K562 (cell line): ENCODE data around the gene TOX3. TPM values are rescaled to one million over a fixed set of nuclear protein-coding genes. Genes with fewer than 3 reads are reported as not detected.

Source experiments
- ATAC-seq: fragments of 200-7000 bp; cut with Tn5 transposase; 3 replicates; pipeline ENCODE4 v1.9.1; 2020; ENCODE audit warnings: moderate library complexity
- BruUV-seq: library from RNA; stranded (reverse); fragments of 400-500 nt; replicated peaks from 2 replicates; lab custom pipeline; 2021; lab: Mats Ljungman, UMichigan
- CTCF ChIA-PET: fragments of 300-600 bp; formaldehyde crosslinking; extraction: SDS; loops from one replicate; lab custom pipeline; 2021; ENCODE audit warnings: low intra/inter-chr PET ratio; lab: Yijun Ruan, JAX
- POLR2A ChIA-PET: fragments of 300-600, 350-650 bp; sonication (Branson Sonifier 250); formaldehyde crosslinking; extraction: SDS; loops from one replicate; lab custom pipeline; 2021; ENCODE audit warnings: antibody characterized with exemption, inconsistent platforms; lab: Yijun Ruan, JAX
- DNase-seq, 4 experiments: peaks; one replicate each; pipeline versions ENCODE4 v3.0.0 to v3.0.0-alpha.2; 2011 to 2018; ENCODE audit warnings: low spot score in 3 of 4, mixed read lengths in 3 of 4; ENCODE audit errors: extremely low read depth in 1 of 4
- FAIRE-seq: peaks from 2 replicates; lab custom pipeline; 2011; peaks lifted over from hg19 to GRCh38; lab: Jason Lieb, UNC
- H2AFZ ChIP-seq: 2 replicates; pipeline ENCODE4 v1.6.0; 2011; ENCODE audit warnings: low read depth, low read length, control low read depth, inconsistent platforms
- H3K27ac ChIP-seq: fragments of 200-600 bp; 3 replicates; pipeline ENCODE4 v1.8.0; 2011; ENCODE audit warnings: low read depth, mild to moderate bottlenecking, control low read depth, inconsistent platforms, low read length, moderate library complexity, mixed read lengths; ENCODE audit errors: extremely low read depth
- H3K27me3 ChIP-seq, 2 experiments: fragments of 300-600 bp in 1 of 2; 2 replicates in 1 of 2; 3 replicates in 1 of 2; pipeline versions ENCODE4 v1.6.0 to v1.8.0; 2011; ENCODE audit warnings: inconsistent platforms in 2 of 2, low read length in 2 of 2, mild to moderate bottlenecking in 1 of 2, mixed read lengths in 1 of 2, moderate library complexity in 1 of 2; ENCODE audit not compliant: control insufficient read depth in 2 of 2, insufficient read depth in 2 of 2
- H3K36me3 ChIP-seq: fragments of 300-600 bp; 3 replicates; pipeline ENCODE4 v1.8.0; 2011; ENCODE audit warnings: mild to moderate bottlenecking, low read length, inconsistent platforms; ENCODE audit not compliant: control insufficient read depth, insufficient read depth
- H3K4me1 ChIP-seq, 2 experiments: fragments of 200-600 bp in 1 of 2; replicated peaks in 1 of 2; 2 replicates in 1 of 2; 3 replicates in 1 of 2; pipeline versions ENCODE4 v1.5.1 to v1.8.0; 2011; ENCODE audit warnings: inconsistent platforms in 2 of 2, low read length in 2 of 2, mild to moderate bottlenecking in 1 of 2, mixed read lengths in 1 of 2, moderate library complexity in 1 of 2; ENCODE audit not compliant: control insufficient read depth in 2 of 2, insufficient read depth in 2 of 2
- H3K4me2 ChIP-seq: 2 replicates; pipeline ENCODE4 v1.6.1; 2011; ENCODE audit warnings: low read length, control low read depth, inconsistent platforms, mixed read lengths; ENCODE audit not compliant: insufficient read depth
- H3K4me3 ChIP-seq: fragments of 200-600 bp; sonication (generic), shearing (Covaris generic); 2 replicates; pipeline ENCODE4 v1.5.1; 2016; ENCODE audit warnings: control low read depth, inconsistent platforms
- H3K79me2 ChIP-seq: fragments of 200-600 bp; 3 replicates; pipeline ENCODE4 v1.8.0; 2011; ENCODE audit warnings: low read length, inconsistent platforms; ENCODE audit not compliant: control insufficient read depth, insufficient read depth
- H3K9ac ChIP-seq, 2 experiments: 2 replicates each; pipeline versions ENCODE4 v1.6.0 to v1.6.1; 2011; ENCODE audit warnings: low read depth in 2 of 2, low read length in 2 of 2, control low read depth in 1 of 2, inconsistent platforms in 1 of 2, mild to moderate bottlenecking in 1 of 2, mixed read lengths in 1 of 2; ENCODE audit not compliant: insufficient read depth in 1 of 2
- H3K9me1 ChIP-seq: one replicate; pipeline ENCODE4 v1.6.0; 2011; ENCODE audit warnings: inconsistent platforms, mild to moderate bottlenecking, low read length, moderate library complexity; ENCODE audit not compliant: control insufficient read depth, insufficient read depth
- H3K9me3 ChIP-seq: replicated peaks from 2 replicates; pipeline ENCODE4 v1.5.1; 2011; ENCODE audit warnings: low read depth, low read length, inconsistent platforms; ENCODE audit not compliant: control insufficient read depth, insufficient read depth
- H4K20me1 ChIP-seq: replicated peaks from 2 replicates; pipeline ENCODE4 v1.6.1; 2011; ENCODE audit warnings: low read length, inconsistent platforms, mixed read lengths; ENCODE audit not compliant: control insufficient read depth, insufficient read depth
- ARID3A ChIP-seq: IDR thresholded peaks from 2 replicates; pipeline ENCODE4 v1.6.1; 2012; ENCODE audit warnings: low read depth, low read length, improper control_type of control experiment, borderline replicate concordance
- ETS1 ChIP-seq: conservative IDR thresholded peaks from 2 replicates; pipeline ENCODE4 v1.6.1; 2011; ENCODE audit warnings: low read depth, mild to moderate bottlenecking, low read length; ENCODE audit not compliant: control insufficient read depth
- PCBP2 ChIP-seq: fragments of 200-400 bp; formaldehyde crosslinking; IDR thresholded peaks from 2 replicates; pipeline ENCODE4 v1.6.1; 2018; ENCODE audit warnings: low read length, low read depth, mild to moderate bottlenecking, moderate library complexity; ENCODE audit not compliant: poor library complexity, severe bottlenecking
- PTBP1 ChIP-seq: fragments of 200-400 bp; formaldehyde crosslinking; IDR thresholded peaks from 2 replicates; pipeline ENCODE4 v1.6.1; 2017; ENCODE audit warnings: low read depth, low read length
- RBM39 ChIP-seq: fragments of 200-400 bp; formaldehyde crosslinking; optimal IDR thresholded peaks from 2 replicates; pipeline ENCODE3; 2018; ENCODE audit warnings: low read depth, low read length
- RNF219 ChIP-seq: fragments of 250-450 bp; sonication (Bioruptor Pico); IDR thresholded peaks from 2 replicates; pipeline ENCODE4 v1.5.0; 2022; ENCODE audit warnings: mild to moderate bottlenecking
- STAT5B ChIP-seq: fragments of 250-450 bp; sonication (Bioruptor Pico); IDR thresholded peaks from 2 replicates; pipeline ENCODE4 v1.8.0; 2021; ENCODE audit warnings: mild to moderate bottlenecking, inconsistent platforms
- TAF15 ChIP-seq: fragments of 200-400 bp; formaldehyde crosslinking; IDR thresholded peaks from 2 replicates; pipeline ENCODE4 v1.6.1; 2017; ENCODE audit warnings: mild to moderate bottlenecking, low read depth, low read length, moderate library complexity
- TBP ChIP-seq: optimal IDR thresholded peaks from 2 replicates; pipeline ENCODE3; 2011; ENCODE audit warnings: low read depth, low read length, improper control_type of control experiment
- TCF7L2 ChIP-seq: fragments of 150-350 bp; IDR thresholded peaks from 2 replicates; pipeline ENCODE4 v1.6.1; 2016; ENCODE audit warnings: low read depth, mild to moderate bottlenecking, low read length, moderate library complexity
- TEAD2 ChIP-seq: fragments of 450-650 bp; IDR thresholded peaks from 2 replicates; pipeline ENCODE4 v1.6.1; 2016; ENCODE audit warnings: missing genetic modification characterization, control low read depth, missing compliant biosample characterization
- THRAP3 ChIP-seq: fragments of 450-650 bp; IDR thresholded peaks from 2 replicates; pipeline ENCODE4 v1.6.1; 2016; ENCODE audit warnings: mild to moderate bottlenecking, inconsistent platforms, borderline replicate concordance
- USF1 ChIP-seq: sonication (generic); formaldehyde crosslinking; IDR thresholded peaks from 2 replicates; pipeline ENCODE4 v1.9.0; 2022; ENCODE audit warnings: mild to moderate bottlenecking, missing genetic modification reagents
- ZNF740 ChIP-seq, 3 experiments: fragments of 200-800 bp in 1 of 3; sonication (Bioruptor generic) in 1 of 3; sonication (generic) in 1 of 3; formaldehyde crosslinking in 1 of 3; IDR thresholded peaks; 2 replicates each; pipeline versions ENCODE4 v1.6.1 to v1.8.0; 2016 to 2022; ENCODE audit warnings: mild to moderate bottlenecking in 2 of 3, missing compliant biosample characterization in 2 of 3, missing genetic modification characterization in 2 of 3, missing genetic modification reagents in 1 of 3
- ZNF76 ChIP-seq: fragments of 250-450 bp; sonication (Bioruptor Pico); IDR thresholded peaks from 2 replicates; pipeline ENCODE4 v1.4.0; 2020; ENCODE audit warnings: mild to moderate bottlenecking, moderate library complexity, borderline replicate concordance
- ZNF764 ChIP-seq: fragments of 250-450 bp; sonication (Bioruptor Pico); IDR thresholded peaks from 2 replicates; pipeline ENCODE4 v1.4.0; 2020; ENCODE audit warnings: low read depth, mild to moderate bottlenecking, moderate library complexity
- WGBS: fragments of 100-300 bp; shearing (Covaris generic); methylation state at CpG from one replicate; pipeline ENCODE4 v1.1.6; 2016; ENCODE audit warnings: low coverage, mixed read lengths; ENCODE audit not compliant: insufficient coverage; ENCODE audit errors: missing lambda C conversion rate; 5-methylcytosine and 5-hydroxymethylcytosine counted together
- in situ Hi-C: fragments of 300-500 bp; cut with MboI; formaldehyde crosslinking; loops from 4 replicates; pipeline ENCODE4 v1.15.0; 2018; ENCODE audit warnings: inconsistent platforms, mixed read lengths
- intact Hi-C: fragments of 100-400 bp; cut with micrococcal nuclease; formaldehyde crosslinking; loops from 2 replicates; pipeline ENCODE4 v1.14.2; 2022
- polyA plus RNA-seq, 8 experiments: library from polyadenylated mRNA; depleted of rRNA in 4 of 8; stranded (reverse) in 5 of 8; unstranded in 3 of 8; fragments of >200 nt; fragmentation: Nextera tagmentation in 2 of 8; fragmentation: Illumina TruSeq in 1 of 8; extraction: Ambion mirVana in 2 of 8; extraction: Trizol in 1 of 8; gene quantifications; 2 replicates each; pipeline versions ENCODE4 v1.2.1 to v1.2.3, GENCODE V29; 2011 to 2014; ENCODE audit warnings: inconsistent platforms in 1 of 8, missing spikeins in 1 of 8
- total RNA-seq, 7 experiments: library from RNA; depleted of rRNA in 6 of 7; stranded (reverse); fragments of >200 nt in 6 of 7; fragmentation: Illumina TruSeq in 2 of 7; extraction: Trizol in 2 of 7; gene quantifications; 2 replicates each; pipeline versions ENCODE4 v1.2.1 to v1.2.3, GENCODE V29; 2011 to 2021; ENCODE audit warnings: low replicate concordance in 1 of 7

Gene TOX3
- total and polyA plus RNA-seq, 9 of the 15 experiments (the other 6 are each of a cell fraction or from before 2014, with no cell fraction given), result not detected

GRCh38 chr16:52389045-52389444, 157.9 kb downstream of the TOX3 start:
- Histone ChIP-seq H3K27me3 (no peaks in the 10 kb centered on the region), H3K9ac (no peak overlapping the region), H3K9me1 (no peaks in the 10 kb centered on the region), H3K79me2 (no peaks in the 10 kb centered on the region), H3K36me3 (no peaks in the 10 kb centered on the region), H2AFZ (no peak overlapping the region), H4K20me1 (no peaks in the 10 kb centered on the region), H3K9me3 (no peaks in the 10 kb centered on the region), H3K4me1 (no peaks in the 10 kb centered on the region), H3K4me2 (no peak overlapping the region), H3K27ac (no peak overlapping the region), H3K4me3 (no peak overlapping the region)
- no peak for FAIRE-seq
- in situ Hi-C loops (no loop called here), intact Hi-C loops (no loop called here)
- no peak for DNase-seq
- no peak for ATAC-seq
- ChIA-PET CTCF (no interaction called here), POLR2A (no interaction called here)
- no TSS peak for BruUV-seq
- WGBS, result 0% methylated on average over 1 of the region's 1 CpG
- TF ChIP-seq PTBP1 (no peak), ZNF740 (CRISPR knock-in tag; IDR thresholded peaks at IDR 0.05) (no peak), ZNF740 (tag; IDR thresholded peaks at IDR 0.05) (no peak), ZNF76 (CRISPR knock-in tag) (no peak), TAF15 (no peak), STAT5B (CRISPR knock-in tag) (no peak), PCBP2 (no peak), TCF7L2 (no peak), TEAD2 (tag) (no peak), USF1 (CRISPR knock-in tag) (no peak), THRAP3 (no peak), TBP (no peak), ETS1 (no peak), RBM39 (no peak), RNF219 (CRISPR knock-in tag) (no peak), ZNF764 (CRISPR knock-in tag) (no peak), ARID3A (no peak)
